Measurements from ENCODE around the gene CAST.
"Not testable (repeated sequence)": the region's sequence is repeated elsewhere in the genome, so short reads cannot be mapped to it uniquely, and the experiment has no call there.

The CAST gene

GRCh38 chr5:96788112-96788749 is 126.1 kb downstream of the CAST start:
- no peak for DNase-seq

- DNase-seq = no peak
Observed at GRCh38 chr5:96789794-96790330, 127.7 kb downstream of the CAST start.

GRCh38 chr5:96790961-96791504 is 128.9 kb downstream of the CAST start:
- DNase-seq = no peak

GRCh38 chr5:96794757-96795156 is 132.6 kb downstream of the CAST start:
- DNase-seq = no peak

- no peak for DNase-seq
Observed at GRCh38 chr5:96795626-96796025, 133.4 kb downstream of the CAST start.

- DNase-seq = no peak
Observed at GRCh38 chr5:96796434-96796833, 134.3 kb downstream of the CAST start.

GRCh38 chr5:96801718-96802117 is 139.5 kb downstream of the CAST start:
- not testable (repeated sequence) for DNase-seq

GRCh38 chr5:96807075-96807654 is 145.0 kb downstream of the CAST start:
- peak; percentile 86 for DNase-seq

- no peak for DNase-seq
Observed at GRCh38 chr5:96808541-96808828, 146.3 kb downstream of the CAST start.

GRCh38 chr5:96808868-96809558 is 146.8 kb downstream of the CAST start:
- DNase-seq = no peak

GRCh38 chr5:96809921-96810320 is 147.7 kb downstream of the CAST start:
- no peak for DNase-seq

GRCh38 chr5:96812851-96813250 is 150.7 kb downstream of the CAST start:
- DNase-seq = no peak

GRCh38 chr5:96814041-96814440 is 151.9 kb downstream of the CAST start:
- DNase-seq = no peak

GRCh38 chr5:96816411-96816939 is 154.3 kb downstream of the CAST start:
- no peak for DNase-seq

GRCh38 chr5:96816991-96817390 is 154.8 kb downstream of the CAST start:
- DNase-seq = no peak

- DNase-seq = no peak
Observed at GRCh38 chr5:96817506-96817905, 155.3 kb downstream of the CAST start.

GRCh38 chr5:96818125-96818788 is 156.1 kb downstream of the CAST start:
- no peak for DNase-seq

GRCh38 chr5:96819806-96820205 is 157.6 kb downstream of the CAST start:
- DNase-seq = no peak

- no peak for DNase-seq
Observed at GRCh38 chr5:96821260-96821916, 159.2 kb downstream of the CAST start.

GRCh38 chr5:96822686-96823459 is 160.7 kb downstream of the CAST start:
- DNase-seq = no peak

GRCh38 chr5:96823900-96824380 is 161.8 kb downstream of the CAST start:
- DNase-seq = no peak
